OCI-LY3 (cell line): ENCODE data around the gene LTA.
A peak's percentile ranks its signal among the peaks of the same experiment; 100 is the strongest.

ENCODE experiments used
- H2AFZ ChIP-seq: fragments of 200-600, 300-600 bp; shearing (Covaris generic); 2 replicates; pipeline ENCODE4 v1.6.0; 2014; ENCODE audit warnings: antibody characterized with exemption, low read depth, low read length
- H3K27ac ChIP-seq: fragments of 200-600, 300-600 bp; sonication (generic); 2 replicates; pipeline ENCODE4 v1.5.1; 2014; ENCODE audit warnings: mild to moderate bottlenecking, low read length, moderate library complexity, mixed read lengths
- H3K27me3 ChIP-seq: fragments of 200-600, 300-600 bp; sonication (generic); 2 replicates; pipeline ENCODE4 v1.6.1; 2014; ENCODE audit warnings: low read depth, low read length, mixed read lengths
- H3K36me3 ChIP-seq: fragments of 200-600, 300-600 bp; sonication (generic); replicated peaks from 2 replicates; pipeline ENCODE3; 2014; ENCODE audit warnings: low read depth, low read length, mixed read lengths
- H3K4me1 ChIP-seq: fragments of 300-600, 200-600 bp; sonication (generic); 2 replicates; pipeline ENCODE4 v1.6.1; 2014; ENCODE audit warnings: low read length, mixed read lengths
- H3K4me2 ChIP-seq: fragments of 200-600, 300-600 bp; sonication (generic); 2 replicates; pipeline ENCODE4 v1.6.1; 2014; ENCODE audit warnings: low read length, mixed read lengths
- H3K4me3 ChIP-seq: fragments of 300-600, 200-600 bp; sonication (generic); 2 replicates; pipeline ENCODE4 v1.5.1; 2014; ENCODE audit warnings: antibody characterized with exemption, mild to moderate bottlenecking, low read length, moderate library complexity
- H3K79me2 ChIP-seq: fragments of 300-600, 200-600 bp; shearing (Covaris generic); 2 replicates; pipeline ENCODE4 v1.6.1; 2014; ENCODE audit warnings: mild to moderate bottlenecking, low read length, mixed read lengths
- H3K9ac ChIP-seq: fragments of 300-600, 200-600 bp; shearing (Covaris generic); 2 replicates; pipeline ENCODE4 v1.6.0; 2014; ENCODE audit warnings: mild to moderate bottlenecking, low read length, moderate library complexity
- H3K9me3 ChIP-seq: fragments of 200-600, 300-600 bp; shearing (Covaris generic); 2 replicates; pipeline ENCODE4 v1.6.1; 2014; ENCODE audit warnings: low read length, mixed read lengths; ENCODE audit not compliant: insufficient read depth
- H4K20me1 ChIP-seq: fragments of 200-600, 300-600 bp; sonication (generic); 2 replicates; pipeline ENCODE4 v1.6.1; 2016; ENCODE audit warnings: low read length, mixed read lengths; ENCODE audit not compliant: insufficient read depth
- EZH2phosphoT487 ChIP-seq: fragments of 200-600 bp; shearing (Covaris generic); IDR thresholded peaks from 2 replicates; pipeline ENCODE4 v1.6.1; 2018; ENCODE audit warnings: antibody characterized with exemption, mixed run types, low read depth
- TF ChIP-seq, protein P1 (sequence below): fragments of 200-600, 300-600 bp; sonication (generic); IDR thresholded peaks from 2 replicates; pipeline ENCODE4 v1.5.1; 2014; ENCODE audit warnings: antibody characterized with exemption, low read length, low read depth

Gene LTA

DNA sequence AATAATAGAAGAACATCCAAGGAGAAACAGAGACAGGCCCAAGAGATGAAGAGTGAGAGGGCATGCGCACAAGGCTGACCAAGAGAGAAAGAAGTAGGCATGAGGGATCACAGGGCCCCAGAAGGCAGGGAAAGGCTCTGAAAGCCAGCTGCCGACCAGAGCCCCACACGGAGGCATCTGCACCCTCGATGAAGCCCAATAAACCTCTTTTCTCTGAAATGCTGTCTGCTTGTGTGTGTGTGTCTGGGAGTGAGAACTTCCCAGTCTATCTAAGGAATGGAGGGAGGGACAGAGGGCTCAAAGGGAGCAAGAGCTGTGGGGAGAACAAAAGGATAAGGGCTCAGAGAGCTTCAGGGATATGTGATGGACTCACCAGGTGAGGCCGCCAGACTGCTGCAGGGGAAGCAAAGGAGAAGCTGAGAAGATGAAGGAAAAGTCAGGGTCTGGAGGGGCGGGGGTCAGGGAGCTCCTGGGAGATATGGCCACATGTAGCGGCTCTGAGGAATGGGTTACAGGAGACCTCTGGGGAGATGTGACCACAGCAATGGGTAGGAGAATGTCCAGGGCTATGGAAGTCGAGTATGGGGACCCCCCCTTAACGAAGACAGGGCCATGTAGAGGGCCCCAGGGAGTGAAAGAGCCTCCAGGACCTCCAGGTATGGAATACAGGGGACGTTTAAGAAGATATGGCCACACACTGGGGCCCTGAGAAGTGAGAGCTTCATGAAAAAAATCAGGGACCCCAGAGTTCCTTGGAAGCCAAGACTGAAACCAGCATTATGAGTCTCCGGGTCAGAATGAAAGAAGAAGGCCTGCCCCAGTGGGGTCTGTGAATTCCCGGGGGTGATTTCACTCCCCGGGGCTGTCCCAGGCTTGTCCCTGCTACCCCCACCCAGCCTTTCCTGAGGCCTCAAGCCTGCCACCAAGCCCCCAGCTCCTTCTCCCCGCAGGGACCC is 2.3 kb downstream of the LTA start:
- Histone ChIP-seq H3K9ac (peak overlapping the region; percentile 92), H2AFZ (no peak overlapping the region), H3K27ac (peak overlapping the region; percentile 100), H3K36me3 (peaks cover 51% of the 10 kb centered on the region), H3K79me2 (peaks cover 99% of the 10 kb centered on the region), H3K4me1 (peaks cover 61% of the 10 kb centered on the region), H4K20me1 (peaks cover 26% of the 10 kb centered on the region), H3K27me3 (no peaks in the 10 kb centered on the region), H3K4me3 (peak overlapping the region; percentile 98), H3K4me2 (peak overlapping the region; percentile 100), H3K9me3 (no peaks in the 10 kb centered on the region)
- TF ChIP-seq EZH2phosphoT487: no peak
- TF ChIP-seq, protein P1, sequence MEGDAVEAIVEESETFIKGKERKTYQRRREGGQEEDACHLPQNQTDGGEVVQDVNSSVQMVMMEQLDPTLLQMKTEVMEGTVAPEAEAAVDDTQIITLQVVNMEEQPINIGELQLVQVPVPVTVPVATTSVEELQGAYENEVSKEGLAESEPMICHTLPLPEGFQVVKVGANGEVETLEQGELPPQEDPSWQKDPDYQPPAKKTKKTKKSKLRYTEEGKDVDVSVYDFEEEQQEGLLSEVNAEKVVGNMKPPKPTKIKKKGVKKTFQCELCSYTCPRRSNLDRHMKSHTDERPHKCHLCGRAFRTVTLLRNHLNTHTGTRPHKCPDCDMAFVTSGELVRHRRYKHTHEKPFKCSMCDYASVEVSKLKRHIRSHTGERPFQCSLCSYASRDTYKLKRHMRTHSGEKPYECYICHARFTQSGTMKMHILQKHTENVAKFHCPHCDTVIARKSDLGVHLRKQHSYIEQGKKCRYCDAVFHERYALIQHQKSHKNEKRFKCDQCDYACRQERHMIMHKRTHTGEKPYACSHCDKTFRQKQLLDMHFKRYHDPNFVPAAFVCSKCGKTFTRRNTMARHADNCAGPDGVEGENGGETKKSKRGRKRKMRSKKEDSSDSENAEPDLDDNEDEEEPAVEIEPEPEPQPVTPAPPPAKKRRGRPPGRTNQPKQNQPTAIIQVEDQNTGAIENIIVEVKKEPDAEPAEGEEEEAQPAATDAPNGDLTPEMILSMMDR: peak; percentile 30

DNA sequence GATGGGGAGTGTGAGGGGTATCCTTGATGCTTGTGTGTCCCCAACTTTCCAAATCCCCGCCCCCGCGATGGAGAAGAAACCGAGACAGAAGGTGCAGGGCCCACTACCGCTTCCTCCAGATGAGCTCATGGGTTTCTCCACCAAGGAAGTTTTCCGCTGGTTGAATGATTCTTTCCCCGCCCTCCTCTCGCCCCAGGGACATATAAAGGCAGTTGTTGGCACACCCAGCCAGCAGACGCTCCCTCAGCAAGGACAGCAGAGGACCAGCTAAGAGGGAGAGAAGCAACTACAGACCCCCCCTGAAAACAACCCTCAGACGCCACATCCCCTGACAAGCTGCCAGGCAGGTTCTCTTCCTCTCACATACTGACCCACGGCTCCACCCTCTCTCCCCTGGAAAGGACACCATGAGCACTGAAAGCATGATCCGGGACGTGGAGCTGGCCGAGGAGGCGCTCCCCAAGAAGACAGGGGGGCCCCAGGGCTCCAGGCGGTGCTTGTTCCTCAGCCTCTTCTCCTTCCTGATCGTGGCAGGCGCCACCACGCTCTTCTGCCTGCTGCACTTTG is 3.3 kb downstream of the LTA start, which contains the start of gene TNF:
Gene TNF, plus strand, starts transcription at position 231 of the 567 bp plus-strand sequence. Its CDS starts 177 bp downstream, at position 408.
- H3K4me3 ChIP-seq: peak within 1 kb of the TSS; percentile 98
- TF ChIP-seq, protein P1: no peak
- TF ChIP-seq EZH2phosphoT487: no peak
- H3K27me3 ChIP-seq: no peaks in the 10 kb centered on the region
- H3K4me2 ChIP-seq: peak within 1 kb of the TSS; percentile 100
- H3K36me3 ChIP-seq: peaks cover 51% of the 10 kb centered on the region
- peaks cover 60% of the 10 kb centered on the region for H3K4me1 ChIP-seq
- H3K9me3 ChIP-seq: no peaks in the 10 kb centered on the region
- peaks cover 26% of the 10 kb centered on the region for H4K20me1 ChIP-seq
- H2AFZ ChIP-seq: no peak within 1 kb of the TSS
- H3K27ac ChIP-seq: peak within 1 kb of the TSS; percentile 100
- H3K9ac ChIP-seq: peak within 1 kb of the TSS; percentile 92
- H3K79me2 ChIP-seq: peaks cover 99% of the 10 kb centered on the region

DNA sequence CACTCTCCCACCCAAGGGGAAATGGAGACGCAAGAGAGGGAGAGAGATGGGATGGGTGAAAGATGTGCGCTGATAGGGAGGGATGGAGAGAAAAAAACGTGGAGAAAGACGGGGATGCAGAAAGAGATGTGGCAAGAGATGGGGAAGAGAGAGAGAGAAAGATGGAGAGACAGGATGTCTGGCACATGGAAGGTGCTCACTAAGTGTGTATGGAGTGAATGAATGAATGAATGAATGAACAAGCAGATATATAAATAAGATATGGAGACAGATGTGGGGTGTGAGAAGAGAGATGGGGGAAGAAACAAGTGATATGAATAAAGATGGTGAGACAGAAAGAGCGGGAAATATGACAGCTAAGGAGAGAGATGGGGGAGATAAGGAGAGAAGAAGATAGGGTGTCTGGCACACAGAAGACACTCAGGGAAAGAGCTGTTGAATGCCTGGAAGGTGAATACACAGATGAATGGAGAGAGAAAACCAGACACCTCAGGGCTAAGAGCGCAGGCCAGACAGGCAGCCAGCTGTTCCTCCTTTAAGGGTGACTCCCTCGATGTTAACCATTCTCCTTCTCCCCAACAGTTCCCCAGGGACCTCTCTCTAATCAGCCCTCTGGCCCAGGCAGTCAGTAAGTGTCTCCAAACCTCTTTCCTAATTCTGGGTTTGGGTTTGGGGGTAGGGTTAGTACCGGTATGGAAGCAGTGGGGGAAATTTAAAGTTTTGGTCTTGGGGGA is 4.0 kb downstream of the LTA start:
- no peak for TF ChIP-seq EZH2phosphoT487
- TF ChIP-seq, protein P1: no peak

More for the DNA sequence above, 4.0 kb downstream of the LTA start:
- Histone ChIP-seq H2AFZ (no peak overlapping the region), H3K4me3 (peak overlapping the region; percentile 98), H3K4me1 (peaks cover 53% of the 10 kb centered on the region), H3K27ac (peak overlapping the region; percentile 100), H4K20me1 (peaks cover 26% of the 10 kb centered on the region), H3K36me3 (peaks cover 52% of the 10 kb centered on the region), H3K4me2 (peak overlapping the region; percentile 100), H3K9ac (peak overlapping the region; percentile 92), H3K9me3 (no peaks in the 10 kb centered on the region), H3K79me2 (peaks cover 99% of the 10 kb centered on the region), H3K27me3 (no peaks in the 10 kb centered on the region)
